ENCODE results near the gene CDC42BPA.
"Not testable (repeated sequence)": the region's sequence is repeated elsewhere in the genome, so short reads cannot be mapped to it uniquely, and the experiment has no call there.

Gene CDC42BPA

GRCh38 chr1:227210604-227211003, 107.7 kb downstream of the CDC42BPA start:
- DNase-seq (ENCODE audit: low read depth in 2 of 2): no peak

- DNase-seq (ENCODE audit: low read depth in 2 of 2): no peak
Measured at GRCh38 chr1:227197064-227197463, 121.2 kb downstream of the CDC42BPA start.

- DNase-seq (ENCODE audit: low read depth in 2 of 2): peak in 1 of 2 experiments; percentile 8
Measured at GRCh38 chr1:227192163-227192562, 126.1 kb downstream of the CDC42BPA start.

- no peak for DNase-seq (ENCODE audit: low read depth in 2 of 2)
Measured at GRCh38 chr1:227191607-227192006, 126.7 kb downstream of the CDC42BPA start.

- DNase-seq (ENCODE audit: low read depth in 2 of 2): no peak
Measured at GRCh38 chr1:227190321-227190720, 128.0 kb downstream of the CDC42BPA start.

- DNase-seq (ENCODE audit: low read depth in 2 of 2): no peak
Measured at GRCh38 chr1:227185291-227185690, 133.0 kb downstream of the CDC42BPA start.

GRCh38 chr1:227182012-227182411, 136.3 kb downstream of the CDC42BPA start:
- DNase-seq (ENCODE audit: low read depth in 2 of 2): no peak

- DNase-seq (ENCODE audit: low read depth in 2 of 2): no peak
Measured at GRCh38 chr1:227175611-227176010, 142.7 kb downstream of the CDC42BPA start.

GRCh38 chr1:227174164-227174563, 144.1 kb downstream of the CDC42BPA start:
- DNase-seq (ENCODE audit: low read depth in 2 of 2): no peak

- DNase-seq (ENCODE audit: low read depth in 2 of 2): no peak
Measured at GRCh38 chr1:227170361-227171166, 147.7 kb downstream of the CDC42BPA start.

GRCh38 chr1:227169343-227169742, 148.9 kb downstream of the CDC42BPA start:
- DNase-seq (ENCODE audit: low read depth in 2 of 2): no peak

- no peak for DNase-seq (ENCODE audit: low read depth in 2 of 2)
Measured at GRCh38 chr1:227167276-227168101, 150.8 kb downstream of the CDC42BPA start.

GRCh38 chr1:227166559-227166958, 151.7 kb downstream of the CDC42BPA start:
- no peak for DNase-seq (ENCODE audit: low read depth in 2 of 2)

GRCh38 chr1:227161470-227161869, 156.8 kb downstream of the CDC42BPA start:
- DNase-seq (ENCODE audit: low read depth in 2 of 2): no peak

GRCh38 chr1:227156520-227156919, 161.8 kb downstream of the CDC42BPA start:
- DNase-seq (ENCODE audit: low read depth in 2 of 2): no peak

- DNase-seq (ENCODE audit: low read depth in 2 of 2): no peak
Measured at GRCh38 chr1:227155688-227156087, 162.6 kb downstream of the CDC42BPA start.

- DNase-seq (ENCODE audit: low read depth in 2 of 2): no peak
Measured at GRCh38 chr1:227155004-227155403, 163.3 kb downstream of the CDC42BPA start.

- no peak for DNase-seq (ENCODE audit: low read depth in 2 of 2)
Measured at GRCh38 chr1:227152525-227152924, 165.8 kb downstream of the CDC42BPA start.

GRCh38 chr1:227140376-227140775, 177.9 kb downstream of the CDC42BPA start:
- no peak for DNase-seq (ENCODE audit: low read depth in 2 of 2)

- DNase-seq (ENCODE audit: low read depth in 2 of 2): no peak
Measured at GRCh38 chr1:227136210-227136820, 182.0 kb downstream of the CDC42BPA start.

- no peak for DNase-seq (ENCODE audit: low read depth in 2 of 2)
Measured at GRCh38 chr1:227134686-227135314, 183.5 kb downstream of the CDC42BPA start.

- not testable (repeated sequence) for DNase-seq (ENCODE audit: low read depth in 2 of 2)
Measured at GRCh38 chr1:227132695-227133094, 185.6 kb downstream of the CDC42BPA start.

All from stimulated activated CD4-positive, alpha-beta T cell treated with anti-CD3 and anti-CD28 coated beads, Interleukin-12 subunit alpha, Interleukin-12 subunit beta, amount 100 ng/mL, for 24 hours (primary cell).